HG02938 (cell line): Measurements from ENCODE around the gene STEAP3.

Experiments used
- ATAC-seq: cut with Tn5 transposase; IDR thresholded peaks from one replicate; pipeline ENCODE4 v1.9.1; 2021; ENCODE audit warnings: mild to moderate bottlenecking, moderate library complexity; ENCODE audit not compliant: unreplicated experiment

The STEAP3 gene

DNA sequence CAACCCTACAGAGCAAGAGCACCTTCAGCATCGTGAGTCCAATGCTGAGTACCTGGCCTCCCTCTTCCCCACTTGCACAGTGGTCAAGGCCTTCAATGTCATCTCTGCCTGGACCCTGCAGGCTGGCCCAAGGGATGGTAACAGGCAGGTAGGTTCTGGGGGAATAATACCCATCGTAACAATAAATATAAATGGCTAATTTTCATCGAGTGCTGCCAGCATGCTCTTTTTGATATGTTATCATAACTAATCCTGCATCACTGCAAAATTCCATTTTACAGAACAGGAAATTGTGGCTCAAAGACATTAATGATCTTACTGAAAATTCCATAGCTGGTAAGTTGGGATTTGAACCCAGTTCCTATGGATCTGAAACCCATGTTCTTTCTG is 22.2 kb downstream of the STEAP3 start:
- no peak for ATAC-seq

DNA sequence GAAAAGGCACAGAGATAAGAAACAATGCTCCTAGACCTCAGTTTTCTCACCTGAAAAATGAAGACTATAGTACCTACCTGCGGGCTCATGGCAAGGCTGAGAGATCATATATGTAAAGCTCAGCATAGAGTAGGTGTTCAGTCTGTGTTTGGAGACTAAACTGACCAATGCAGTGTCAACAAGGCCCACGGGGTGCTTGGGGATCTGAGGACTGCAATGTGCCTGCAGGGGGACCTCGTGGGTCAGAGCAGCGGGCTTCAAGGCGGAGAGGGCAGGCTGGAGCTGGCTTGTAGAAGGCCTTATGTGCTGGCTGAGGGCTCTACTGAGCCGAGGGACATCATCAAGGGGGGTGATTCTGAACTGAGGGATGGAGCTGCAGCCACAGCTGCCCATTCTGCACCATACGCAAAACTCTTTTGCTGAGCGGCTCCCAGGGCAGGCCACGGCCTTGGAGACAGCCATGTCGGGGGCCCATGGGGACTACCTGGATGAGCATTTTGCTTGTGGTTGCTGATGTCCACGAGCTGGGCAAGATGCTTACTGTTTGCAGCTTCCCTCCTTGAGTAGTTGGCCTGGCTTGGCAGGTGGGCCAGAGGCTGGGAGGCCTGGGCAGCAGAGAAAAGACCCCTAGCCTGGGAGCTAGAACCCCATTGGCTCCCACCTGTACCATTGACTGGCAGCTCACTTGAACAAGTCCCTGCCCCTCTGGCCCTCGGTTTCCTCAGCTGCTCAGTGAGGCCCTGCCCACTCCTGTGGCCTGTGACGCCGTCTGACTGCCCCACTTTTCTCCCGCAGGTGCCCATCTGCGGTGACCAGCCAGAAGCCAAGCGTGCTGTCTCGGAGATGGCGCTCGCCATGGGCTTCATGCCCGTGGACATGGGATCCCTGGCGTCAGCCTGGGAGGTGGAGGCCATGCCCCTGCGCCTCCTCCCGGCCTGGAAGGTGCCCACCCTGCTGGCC is 23.5 kb downstream of the STEAP3 start:
- ATAC-seq = no peak

DNA sequence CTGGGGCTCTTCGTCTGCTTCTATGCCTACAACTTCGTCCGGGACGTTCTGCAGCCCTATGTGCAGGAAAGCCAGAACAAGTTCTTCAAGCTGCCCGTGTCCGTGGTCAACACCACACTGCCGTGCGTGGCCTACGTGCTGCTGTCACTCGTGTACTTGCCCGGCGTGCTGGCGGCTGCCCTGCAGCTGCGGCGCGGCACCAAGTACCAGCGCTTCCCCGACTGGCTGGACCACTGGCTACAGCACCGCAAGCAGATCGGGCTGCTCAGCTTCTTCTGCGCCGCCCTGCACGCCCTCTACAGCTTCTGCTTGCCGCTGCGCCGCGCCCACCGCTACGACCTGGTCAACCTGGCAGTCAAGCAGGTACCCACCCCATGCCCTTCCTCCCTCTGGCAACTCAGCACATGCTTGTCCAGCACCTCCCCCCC is 24.2 kb downstream of the STEAP3 start:
- ATAC-seq = no peak

DNA sequence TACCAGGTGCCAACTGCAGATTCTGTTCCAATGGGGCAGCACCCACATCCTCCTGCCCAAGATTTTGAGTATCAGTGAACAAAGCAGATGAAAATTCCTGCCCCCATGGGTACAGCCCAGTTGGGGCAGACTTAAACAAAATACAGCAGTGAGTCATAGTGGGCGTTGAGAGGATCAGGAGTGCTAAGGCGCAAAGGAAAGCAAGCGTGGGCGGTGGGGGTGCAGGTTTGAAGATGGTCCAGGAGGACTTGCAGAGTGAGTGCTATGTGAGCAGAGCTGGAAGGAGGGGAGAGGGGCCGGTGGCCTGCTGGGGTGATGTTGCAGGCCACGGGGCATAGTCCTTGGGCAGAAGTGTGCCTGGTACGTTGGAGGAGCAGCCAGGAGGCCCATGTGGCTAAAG is 24.7 kb downstream of the STEAP3 start:
- no peak for ATAC-seq

DNA sequence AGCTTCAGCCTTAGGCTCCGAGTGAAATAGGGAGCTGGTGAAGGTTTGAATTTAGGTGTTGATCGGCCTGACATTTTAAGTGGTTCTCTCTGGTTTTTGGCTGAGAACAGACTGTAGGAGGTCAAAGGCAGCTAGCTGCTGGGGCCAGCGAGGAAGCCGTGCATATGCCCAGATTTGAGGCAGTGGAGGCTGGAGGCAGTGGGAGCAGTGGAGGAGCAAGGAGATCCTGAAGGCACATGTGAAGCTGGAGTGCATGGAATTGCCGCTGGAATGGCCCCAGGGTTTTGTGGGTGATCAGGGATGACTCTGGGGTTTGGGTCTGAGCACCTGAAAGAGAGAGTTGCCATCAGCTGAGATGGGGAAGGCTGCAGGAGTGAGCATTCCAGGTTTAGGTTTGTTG is 25.1 kb downstream of the STEAP3 start:
- ATAC-seq = no peak

DNA sequence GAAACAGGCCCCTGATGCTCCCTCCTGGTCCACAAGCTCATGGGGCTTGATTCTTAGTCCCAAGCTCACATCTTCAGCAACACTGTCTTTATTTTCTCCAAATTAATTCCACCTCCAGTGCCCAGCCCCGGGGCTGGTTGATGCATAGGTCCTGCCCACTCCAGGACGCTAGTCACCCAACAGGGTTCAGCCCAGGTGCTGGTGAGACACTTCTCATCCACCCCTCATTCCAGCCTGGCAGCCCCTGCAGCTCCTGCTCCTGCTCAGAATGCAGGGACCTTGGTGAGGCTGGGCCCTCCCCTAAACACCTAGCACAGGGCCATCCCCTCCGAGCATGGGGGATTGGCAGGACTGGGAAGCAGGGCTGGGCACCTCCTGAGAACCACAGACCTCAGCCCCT is 25.7 kb downstream of the STEAP3 start:
- no peak for ATAC-seq

DNA sequence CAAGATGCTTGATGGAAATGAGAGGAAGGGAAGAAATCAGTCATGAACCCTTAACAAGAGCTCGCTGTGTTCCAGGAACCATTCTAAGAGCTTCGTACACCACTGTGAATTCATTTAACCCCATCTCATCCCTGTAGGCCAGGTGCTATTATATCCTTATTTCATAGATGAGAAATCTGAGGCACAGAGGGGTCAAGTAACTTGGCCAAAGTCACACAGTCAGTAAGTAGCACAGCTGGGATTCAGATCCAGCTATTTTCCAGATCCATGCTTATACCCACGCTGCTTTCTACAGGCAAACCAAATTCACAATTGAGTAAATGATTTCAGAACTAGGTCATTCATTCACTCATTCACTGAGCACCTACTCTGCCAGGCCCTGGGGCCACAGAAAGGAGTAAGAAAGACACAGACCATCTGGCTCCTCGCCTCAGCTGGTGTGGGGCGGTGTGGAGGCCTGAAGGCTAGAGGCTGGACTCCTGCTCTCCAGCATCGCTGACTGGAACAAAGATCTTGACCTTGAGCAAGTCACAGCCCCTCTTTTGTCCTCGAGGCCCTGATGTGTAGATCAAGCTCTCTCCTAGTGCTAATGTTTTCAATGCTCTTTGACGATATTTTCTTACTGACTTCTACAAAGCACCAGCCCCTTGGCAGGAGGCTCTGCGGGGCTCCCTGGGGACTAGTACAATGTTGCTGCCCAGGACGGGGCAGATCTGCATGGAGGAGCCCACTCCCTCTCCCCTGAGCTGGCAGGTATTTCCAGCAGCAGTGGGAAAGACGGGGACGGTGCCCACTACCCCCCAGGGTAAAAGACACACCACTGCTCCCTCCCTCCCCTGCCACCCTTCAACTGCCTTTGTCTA is 26.5 kb downstream of the STEAP3 start:
- ATAC-seq = no peak

DNA sequence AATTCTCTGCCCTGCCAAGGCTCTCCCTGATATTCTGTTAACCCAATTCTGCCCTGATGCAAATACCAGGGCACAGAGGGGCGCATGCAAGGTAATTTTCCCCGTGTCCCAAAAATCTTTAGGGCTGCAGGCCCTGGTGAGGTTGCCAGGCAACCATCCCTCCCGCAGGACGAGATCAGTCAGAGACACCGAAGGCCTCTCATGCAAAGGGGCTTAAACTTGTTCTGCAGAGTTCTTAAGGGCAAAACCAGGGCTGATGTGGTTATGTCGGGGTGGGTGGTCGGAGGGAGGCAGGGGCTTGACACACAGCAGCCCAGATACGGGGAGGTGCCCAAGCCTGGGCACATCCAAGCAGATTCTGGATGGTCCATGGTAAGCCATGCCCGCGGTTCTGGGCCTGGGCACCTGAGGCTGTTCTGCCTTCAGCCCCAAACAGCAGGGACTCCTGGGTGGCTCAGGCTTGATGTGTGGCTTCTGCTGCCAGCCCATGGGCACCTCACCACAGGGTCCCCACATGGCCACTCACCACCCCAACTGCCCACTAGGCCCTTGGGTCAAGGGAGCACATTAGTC is 27.2 kb downstream of the STEAP3 start:
- ATAC-seq = no peak

DNA sequence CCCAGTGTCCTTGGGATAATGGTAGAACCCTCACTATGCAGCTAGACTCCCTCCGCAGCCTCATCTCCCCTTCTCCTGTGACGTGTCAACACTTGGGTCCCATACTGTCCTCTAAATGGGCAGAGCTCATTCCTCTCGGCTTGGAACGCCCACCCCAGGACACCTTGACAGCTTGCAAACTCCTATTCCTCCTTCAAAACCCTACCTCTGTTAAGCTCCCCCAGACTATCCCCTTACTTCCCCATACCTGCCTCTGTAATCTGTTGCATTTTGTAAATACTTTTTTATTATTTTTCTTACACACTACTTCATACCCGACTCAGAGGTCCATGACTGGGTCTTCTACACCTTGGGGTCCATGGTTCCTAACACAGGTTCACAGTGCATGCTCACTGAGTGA is 28.0 kb downstream of the STEAP3 start:
- no peak for ATAC-seq

DNA sequence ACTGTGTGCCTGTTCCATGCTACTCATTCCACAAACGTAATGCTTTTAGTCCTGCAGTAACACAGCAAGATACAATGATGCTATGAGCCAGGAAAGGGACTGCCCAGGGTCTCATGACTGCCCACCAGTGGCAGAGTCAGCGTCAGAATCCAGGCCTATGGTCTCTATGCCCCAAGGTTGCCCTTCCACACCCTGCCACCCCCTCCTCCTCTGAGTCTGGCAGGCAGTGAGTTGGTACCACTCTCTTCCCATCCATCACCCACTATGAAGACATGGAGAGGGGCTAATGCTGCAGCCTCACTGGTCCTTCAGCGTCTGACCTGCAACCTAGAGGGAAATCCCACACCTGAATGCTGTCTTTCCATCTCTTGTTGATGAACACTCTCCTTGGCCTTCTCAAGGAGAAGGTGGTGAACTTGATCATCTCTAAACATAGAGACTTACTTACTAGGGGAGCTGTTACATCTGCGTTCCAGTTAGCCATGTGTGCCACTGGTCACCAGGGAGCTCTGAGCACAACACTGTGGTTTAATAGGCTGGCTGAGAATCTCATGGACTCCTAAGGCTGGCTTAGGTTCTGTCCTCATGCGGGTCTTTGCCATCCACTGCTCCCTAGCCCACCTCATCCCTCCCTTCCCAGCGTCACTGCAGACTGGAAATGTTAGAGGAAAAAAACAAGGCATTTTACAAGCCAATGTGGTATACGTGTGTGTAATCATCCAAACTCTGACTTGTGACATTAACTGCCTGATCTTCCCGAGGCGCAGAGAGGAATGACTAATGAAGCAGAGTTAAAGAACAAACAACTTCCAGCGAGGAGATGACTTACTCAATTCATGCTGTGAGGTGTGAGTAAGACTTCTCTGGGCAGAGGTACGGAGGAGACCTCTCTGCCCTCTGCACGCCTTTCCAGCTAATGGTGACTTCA is 28.8 kb downstream of the STEAP3 start:
- ATAC-seq = no peak

DNA sequence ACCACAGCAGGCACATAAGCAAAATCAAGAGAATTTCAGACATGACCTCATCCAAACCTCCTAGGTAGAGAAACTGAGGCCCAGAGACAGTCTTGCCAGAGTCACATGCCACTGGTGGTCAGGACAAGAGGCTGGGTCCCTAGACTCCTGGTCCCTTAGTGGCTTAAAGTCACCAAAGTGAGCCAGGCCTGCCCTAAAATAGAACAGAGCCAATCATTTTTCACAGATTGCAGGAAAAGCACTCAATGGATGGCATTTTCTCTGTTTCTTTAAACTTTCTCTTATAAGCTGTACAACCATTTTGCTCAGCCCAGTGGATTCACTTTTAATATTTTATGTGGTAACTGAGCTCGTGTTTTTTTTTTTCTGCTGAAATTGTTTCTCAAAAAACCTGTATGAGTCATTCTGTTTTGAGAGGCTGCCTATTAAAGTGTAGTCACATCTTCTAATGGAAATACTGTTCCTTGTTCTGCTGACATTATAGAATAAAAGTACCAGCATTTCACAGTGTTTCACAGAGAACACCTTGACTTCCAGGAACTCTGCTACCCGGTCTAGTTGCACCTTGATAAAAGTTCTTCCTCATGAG is 29.6 kb downstream of the STEAP3 start:
- no peak for ATAC-seq

DNA sequence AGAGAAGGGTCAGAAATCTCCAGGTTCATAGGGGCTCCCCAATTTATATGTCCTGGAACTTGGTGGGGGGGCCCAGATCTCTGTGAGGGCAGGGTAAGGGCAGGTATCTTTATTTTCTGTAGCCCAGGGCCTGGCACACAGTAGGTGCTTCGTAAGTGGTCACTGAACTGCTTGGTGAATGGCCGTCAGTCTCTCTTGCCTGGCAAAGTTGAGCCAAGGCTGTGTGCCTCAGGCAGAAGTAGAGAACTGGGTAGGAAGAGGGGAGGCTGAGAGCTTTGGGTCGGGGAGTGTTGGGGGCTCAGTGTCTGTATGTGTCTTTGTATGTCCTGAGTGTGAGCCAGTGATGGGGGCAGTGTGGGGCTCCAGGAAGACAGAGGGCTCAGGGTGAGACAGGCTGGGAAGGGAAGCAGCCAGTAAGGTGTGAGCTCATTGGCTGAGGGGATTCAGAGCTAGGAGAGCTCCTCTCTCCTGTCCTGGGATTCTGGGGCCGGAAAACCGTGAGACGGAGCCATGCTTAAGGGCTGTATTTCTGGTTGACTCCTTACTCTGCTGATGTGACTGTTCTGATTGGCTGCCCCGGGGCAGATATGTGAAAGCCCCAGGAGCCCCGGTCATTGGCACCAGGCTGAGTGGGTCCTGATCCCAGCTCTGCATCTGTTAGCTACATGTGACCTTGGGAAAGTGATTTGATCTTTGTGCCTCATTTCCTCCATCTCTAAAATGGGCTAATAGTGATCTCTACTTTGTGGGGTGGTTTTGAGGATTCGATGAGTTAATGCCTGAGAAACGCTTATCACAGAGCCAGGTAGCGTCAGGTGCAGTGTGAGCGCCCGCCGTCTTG is 30.3 kb downstream of the STEAP3 start:
- ATAC-seq = no peak

DNA sequence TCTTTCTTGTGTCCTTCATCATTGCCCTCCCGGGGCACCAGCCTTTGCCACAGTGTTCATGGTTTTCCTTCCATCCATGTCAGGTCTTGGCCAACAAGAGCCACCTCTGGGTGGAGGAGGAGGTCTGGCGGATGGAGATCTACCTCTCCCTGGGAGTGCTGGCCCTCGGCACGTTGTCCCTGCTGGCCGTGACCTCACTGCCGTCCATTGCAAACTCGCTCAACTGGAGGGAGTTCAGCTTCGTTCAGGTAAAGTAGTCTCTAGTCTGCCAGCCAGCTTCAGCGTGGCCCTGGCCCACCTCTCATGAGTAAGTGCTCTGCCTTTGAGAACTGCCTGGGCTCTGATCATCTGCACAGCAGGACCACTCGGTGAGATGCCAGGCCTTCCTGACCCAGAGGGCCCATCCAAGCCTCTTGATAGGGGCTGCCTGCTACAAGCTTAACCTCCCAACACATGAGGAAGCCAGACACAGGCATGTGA is 31.0 kb downstream of the STEAP3 start:
- ATAC-seq = no peak

DNA sequence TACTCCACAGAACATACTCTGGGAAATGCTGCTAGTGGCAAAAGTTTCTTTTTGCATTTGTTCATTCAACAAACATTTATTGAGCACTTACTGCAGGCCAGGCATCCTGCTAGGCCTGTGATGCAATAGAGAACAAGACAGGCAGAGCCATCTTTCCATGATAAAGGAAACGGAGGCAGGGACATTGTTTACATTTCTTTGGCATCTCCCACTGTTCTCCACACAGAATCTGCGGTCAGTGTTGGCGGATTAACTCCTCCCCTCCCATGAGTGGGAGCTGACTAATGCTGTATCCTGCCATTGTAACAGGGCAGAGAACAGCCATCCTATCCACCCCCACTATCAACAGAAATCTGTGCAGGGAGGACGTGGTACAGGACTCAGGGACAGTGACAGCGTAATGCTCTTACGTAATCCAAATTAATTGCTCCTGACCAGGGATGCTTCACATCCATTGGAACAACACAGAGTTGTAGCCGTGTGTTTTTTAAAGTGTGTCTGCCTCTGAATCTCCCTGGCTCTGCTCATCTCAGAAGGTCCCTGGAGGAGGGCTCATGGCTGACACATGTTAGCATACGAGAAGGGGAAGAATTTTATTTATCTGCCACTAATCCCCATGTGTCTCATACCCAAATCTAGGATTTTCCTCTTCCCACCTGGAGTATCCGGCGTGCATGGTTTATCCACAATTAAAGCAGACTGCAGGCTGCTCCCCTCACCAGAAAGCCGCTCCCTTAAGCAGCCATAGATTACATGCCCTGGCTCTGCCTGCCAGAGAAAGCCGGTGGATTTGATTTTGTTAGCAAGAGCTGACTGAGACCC is 32.3 kb downstream of the STEAP3 start:
- no peak for ATAC-seq

DNA sequence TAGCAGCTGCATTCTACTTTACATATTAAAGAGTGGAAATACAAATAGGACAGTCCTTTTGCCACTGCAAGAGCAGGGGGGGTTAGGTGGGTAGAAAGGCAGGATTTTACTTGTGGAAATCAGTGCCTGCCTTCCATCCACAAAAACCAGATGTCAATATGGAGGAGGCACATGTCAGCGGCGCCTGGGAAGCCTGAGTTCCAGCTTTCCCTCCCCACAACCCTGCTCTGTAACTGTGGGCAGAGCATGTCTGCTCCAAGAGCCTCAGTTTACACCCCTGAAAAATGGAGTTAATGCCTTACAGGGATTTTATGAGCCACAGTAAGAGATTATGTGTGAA is 32.9 kb downstream of the STEAP3 start:
- ATAC-seq = no peak

DNA sequence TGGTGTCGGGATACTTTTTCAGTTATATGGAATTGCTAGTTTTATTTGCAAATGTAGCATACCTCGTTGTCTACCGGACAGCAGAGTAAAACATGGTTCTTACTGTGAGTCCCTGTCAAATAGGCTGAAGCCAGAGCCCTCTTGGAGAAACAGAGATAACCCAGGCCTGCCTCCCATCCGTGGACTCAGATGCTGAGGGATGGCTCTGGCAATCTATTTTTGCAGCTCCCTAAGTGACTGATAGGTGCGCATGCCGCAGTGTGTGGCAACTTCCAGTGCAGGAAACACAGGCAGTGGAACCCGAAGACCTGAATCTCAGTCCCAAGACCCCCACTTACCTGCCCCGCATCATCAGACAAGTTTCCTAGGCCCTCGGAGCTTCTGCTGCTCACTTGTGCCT is 33.6 kb downstream of the STEAP3 start:
- no peak for ATAC-seq

DNA sequence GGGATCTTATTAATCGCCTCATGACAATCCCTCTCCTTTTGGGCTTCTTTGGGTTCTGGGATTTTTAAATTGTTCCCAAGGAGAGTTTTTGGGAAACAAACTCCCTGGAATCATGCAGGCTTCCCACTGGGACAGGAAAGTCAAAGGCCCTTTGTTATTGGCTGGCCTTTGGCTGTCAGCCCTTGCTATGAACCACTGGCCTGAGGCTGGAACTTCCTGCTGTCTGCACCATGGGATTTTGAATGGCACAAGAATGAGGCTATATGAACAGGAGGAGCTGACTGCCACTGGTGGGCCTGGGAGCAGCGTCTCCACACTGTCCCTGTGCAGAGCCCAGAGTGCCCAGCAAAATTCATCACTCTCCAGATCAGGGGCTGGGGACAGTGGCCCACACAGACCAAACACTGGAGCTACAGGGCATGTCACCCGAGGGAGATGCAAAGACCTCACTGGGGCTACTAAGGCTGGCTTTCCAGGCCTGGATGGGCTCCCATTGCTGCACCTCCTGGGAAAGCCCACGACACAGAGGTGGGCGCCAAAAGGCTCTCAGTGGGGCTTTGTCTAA is 35.7 kb downstream of the STEAP3 start:
- no peak for ATAC-seq
